DMS153 (cell line): Measurements from ENCODE around the gene GLI3.

Experiments
- DNase-seq: peaks from one replicate; lab custom pipeline; 2025; lab: John Stamatoyannopoulos, UW

The GLI3 gene

GRCh38 chr7:41999736-42000283, 237.2 kb downstream of the GLI3 start:
- DNase-seq: no peak

GRCh38 chr7:41998041-41998440, 239.0 kb downstream of the GLI3 start:
- no peak for DNase-seq

- DNase-seq: no peak
Observed at GRCh38 chr7:41997151-41997550, 239.9 kb downstream of the GLI3 start.

GRCh38 chr7:41996381-41997035, 240.5 kb downstream of the GLI3 start:
- no peak for DNase-seq

- DNase-seq: no peak
Observed at GRCh38 chr7:41995632-41996271, 241.3 kb downstream of the GLI3 start.

- DNase-seq: no peak
Observed at GRCh38 chr7:41994746-41995110, 242.3 kb downstream of the GLI3 start.

- DNase-seq: no peak
Observed at GRCh38 chr7:41994036-41994745, 242.8 kb downstream of the GLI3 start.

GRCh38 chr7:41992881-41993867, 243.8 kb downstream of the GLI3 start:
- DNase-seq: no peak

- no peak for DNase-seq
Observed at GRCh38 chr7:41984888-41985287, 252.1 kb downstream of the GLI3 start.

GRCh38 chr7:41981046-41982040, 255.7 kb downstream of the GLI3 start:
- DNase-seq: no peak

GRCh38 chr7:41979834-41980307, 257.1 kb downstream of the GLI3 start:
- no peak for DNase-seq

- no peak for DNase-seq
Observed at GRCh38 chr7:41978858-41979257, 258.2 kb downstream of the GLI3 start.

- DNase-seq: no peak
Observed at GRCh38 chr7:41977661-41978060, 259.3 kb downstream of the GLI3 start.

- no peak for DNase-seq
Observed at GRCh38 chr7:41977151-41977651, 259.8 kb downstream of the GLI3 start.

- no peak for DNase-seq
Observed at GRCh38 chr7:41976411-41976810, 260.6 kb downstream of the GLI3 start.

GRCh38 chr7:41975849-41976248, 261.2 kb downstream of the GLI3 start:
- DNase-seq: no peak

GRCh38 chr7:41974870-41975557, 262.0 kb downstream of the GLI3 start:
- DNase-seq: no peak

- no peak for DNase-seq
Observed at GRCh38 chr7:41973202-41973730, 263.7 kb downstream of the GLI3 start.

- no peak for DNase-seq
Observed at GRCh38 chr7:41972776-41973175, 264.2 kb downstream of the GLI3 start.
